H9 (cell line): Measurements from ENCODE around the gene WNT7B. TPM values are rescaled to one million over a fixed set of nuclear protein-coding genes. Genes with fewer than 3 reads are reported as not detected.

ENCODE experiments used
- DNase-seq: peaks from one replicate; pipeline ENCODE4 v3.0.0-alpha.2; 2017
- H2AFZ ChIP-seq: one replicate; pipeline ENCODE4 v1.6.1; 2013; ENCODE audit warnings: mild to moderate bottlenecking, low read length, control low read depth, moderate library complexity
- H2AK5ac ChIP-seq: 2 replicates; pipeline ENCODE4 v1.6.1; 2013; ENCODE audit warnings: low read length, control low read depth, mixed read lengths; ENCODE audit not compliant: insufficient read length
- H2BK120ac ChIP-seq: one replicate; pipeline ENCODE4 v1.6.1; 2013; ENCODE audit warnings: low read depth, mild to moderate bottlenecking, low read length, control low read depth, inconsistent platforms; ENCODE audit not compliant: poor library complexity, severe bottlenecking
- H2BK12ac ChIP-seq: 2 replicates; pipeline ENCODE4 v1.6.1; 2013; ENCODE audit warnings: low read length, control low read depth, mixed read lengths, low read depth; ENCODE audit not compliant: insufficient read length
- H2BK15ac ChIP-seq: 2 replicates; pipeline ENCODE4 v1.6.1; 2013; ENCODE audit warnings: low read depth, low read length, control low read depth
- H2BK20ac ChIP-seq: one replicate; pipeline ENCODE4 v1.6.1; 2013; ENCODE audit warnings: low read depth, mild to moderate bottlenecking, low read length, control low read depth, inconsistent platforms; ENCODE audit not compliant: poor library complexity, severe bottlenecking
- H2BK5ac ChIP-seq: 2 replicates; pipeline ENCODE4 v1.6.1; 2013; ENCODE audit warnings: low read length, control low read depth, mixed read lengths; ENCODE audit not compliant: insufficient read length
- H3K14ac ChIP-seq: 2 replicates; pipeline ENCODE4 v1.6.1; 2013; ENCODE audit warnings: low read length, control low read depth; ENCODE audit not compliant: insufficient read depth
- H3K18ac ChIP-seq: 2 replicates; pipeline ENCODE4 v1.6.1; 2013; ENCODE audit warnings: low read depth, mild to moderate bottlenecking, mixed read lengths, low read length, control low read depth; ENCODE audit not compliant: insufficient read length
- H3K23ac ChIP-seq: 2 replicates; pipeline ENCODE4 v1.6.1; 2013; ENCODE audit warnings: low read length, control low read depth, mixed read lengths, low read depth; ENCODE audit not compliant: insufficient read length
- H3K23me2 ChIP-seq: 2 replicates; pipeline ENCODE4 v1.6.1; 2013; ENCODE audit warnings: low read depth, mild to moderate bottlenecking, mixed read lengths, low read length, control low read depth; ENCODE audit not compliant: insufficient read length, poor library complexity, severe bottlenecking
- H3K27ac ChIP-seq: 2 replicates; pipeline ENCODE4 v1.5.1; 2013; ENCODE audit warnings: low read length, control low read depth, mixed read lengths, low read depth; ENCODE audit not compliant: insufficient read length
- H3K27me3 ChIP-seq: 2 replicates; pipeline ENCODE4 v1.6.1; 2013; ENCODE audit warnings: low read length, control low read depth, inconsistent platforms; ENCODE audit not compliant: insufficient read depth
- H3K4ac ChIP-seq: 2 replicates; pipeline ENCODE4 v1.6.1; 2013; ENCODE audit warnings: low read depth, mild to moderate bottlenecking, control low read depth, inconsistent platforms, low read length, moderate library complexity
- H3K4me1 ChIP-seq: 2 replicates; pipeline ENCODE4 v1.6.1; 2013; ENCODE audit warnings: low read length, control low read depth, inconsistent platforms; ENCODE audit not compliant: insufficient read depth
- H3K4me2 ChIP-seq: 2 replicates; pipeline ENCODE4 v1.6.1; 2013; ENCODE audit warnings: low read length, control low read depth, mixed read lengths; ENCODE audit not compliant: insufficient read length, insufficient read depth
- H3K56ac ChIP-seq: 2 replicates; pipeline ENCODE4 v1.6.1; 2013; ENCODE audit warnings: low read depth, mild to moderate bottlenecking, mixed read lengths, low read length, control low read depth; ENCODE audit not compliant: insufficient read length
- H3K79me1 ChIP-seq: 2 replicates; pipeline ENCODE4 v1.6.1; 2013; ENCODE audit warnings: low read depth, mild to moderate bottlenecking, moderate library complexity, low read length, control low read depth, inconsistent platforms; ENCODE audit not compliant: insufficient read depth, poor library complexity, severe bottlenecking
- H3K79me2 ChIP-seq: 2 replicates; pipeline ENCODE4 v1.6.1; 2013; ENCODE audit warnings: low read length, control low read depth, inconsistent platforms; ENCODE audit not compliant: insufficient read depth
- H3K9ac ChIP-seq: 2 replicates; pipeline ENCODE4 v1.6.1; 2013; ENCODE audit warnings: low read length, control low read depth, mixed read lengths; ENCODE audit not compliant: insufficient read length; ENCODE audit errors: extremely low read depth
- H3K9me3 ChIP-seq: one replicate; pipeline ENCODE4 v1.6.1; 2013; ENCODE audit warnings: low read depth, low read length, inconsistent platforms; ENCODE audit not compliant: control insufficient read depth
- H3T11ph ChIP-seq: one replicate; pipeline ENCODE4 v1.6.1; 2013; ENCODE audit warnings: mild to moderate bottlenecking, low read length, control low read depth, inconsistent platforms
- H4K20me1 ChIP-seq: one replicate; pipeline ENCODE4 v1.6.1; 2013; ENCODE audit not compliant: control insufficient read depth, insufficient read length, insufficient read depth
- H4K5ac ChIP-seq: 2 replicates; pipeline ENCODE4 v1.6.1; 2013; ENCODE audit warnings: low read depth, mild to moderate bottlenecking, mixed read lengths, low read length, control low read depth; ENCODE audit not compliant: insufficient read length
- H4K8ac ChIP-seq: replicated peaks from 2 replicates; pipeline ENCODE4 v1.6.1; 2013; ENCODE audit warnings: low read length, control low read depth, mixed read lengths, low read depth; ENCODE audit not compliant: insufficient read length
- H4K91ac ChIP-seq: 2 replicates; pipeline ENCODE4 v1.6.1; 2013; ENCODE audit warnings: low read depth, mild to moderate bottlenecking, moderate library complexity, mixed read lengths, low read length, control low read depth; ENCODE audit not compliant: insufficient read length
- H3K27ac Mint-ChIP-seq, 3 experiments: 2 replicates in 2 of 3; 3 replicates in 1 of 3; pipeline ENCODE4 v1.8.0; 2020 to 2021; ENCODE audit warnings: mixed read lengths in 3 of 3, mild to moderate bottlenecking in 1 of 3, moderate library complexity in 1 of 3
- H3K27me3 Mint-ChIP-seq: 2 replicates; pipeline ENCODE4 v1.8.0; 2021; ENCODE audit warnings: low read depth, mild to moderate bottlenecking, moderate library complexity, mixed read lengths
- H3K36me3 Mint-ChIP-seq, 3 experiments: 2 replicates in 2 of 3; 3 replicates in 1 of 3; pipeline ENCODE4 v1.8.0; 2020 to 2021; ENCODE audit warnings: low read depth in 3 of 3, mixed read lengths in 3 of 3; ENCODE audit not compliant: insufficient read depth in 1 of 3
- H3K4me1 Mint-ChIP-seq, 2 experiments: 2 replicates each; pipeline ENCODE4 v1.8.0; 2020; ENCODE audit warnings: mixed read lengths in 2 of 2
- H3K4me3 Mint-ChIP-seq, 2 experiments: 2 replicates in 1 of 2; 3 replicates in 1 of 2; pipeline ENCODE4 v1.8.0; 2020 to 2021; ENCODE audit warnings: mild to moderate bottlenecking in 2 of 2, mixed read lengths in 2 of 2, moderate library complexity in 1 of 2
- H3K9me3 Mint-ChIP-seq, 2 experiments: 2 replicates in 1 of 2; 3 replicates in 1 of 2; pipeline ENCODE4 v1.8.0; 2020; ENCODE audit warnings: mild to moderate bottlenecking in 2 of 2, mixed read lengths in 2 of 2, moderate library complexity in 1 of 2
- WGBS: extraction: QIAGEN DNeasy Blood & Tissue Kit; methylation state at CpG from one replicate; pipeline ENCODE4 v1.1.7; 2013; ENCODE audit warnings: missing lambda C conversion rate, low lambda C conversion rate, mixed read lengths; ENCODE audit not compliant: insufficient read length; ENCODE audit errors: extremely low coverage; 5-methylcytosine and 5-hydroxymethylcytosine counted together
- total RNA-seq: library from RNA; stranded (reverse); gene quantifications from 2 replicates; pipeline ENCODE4 v1.2.1, GENCODE V29; 2021
- TF ChIP-seq, protein P1 (sequence below): fragments of 200-600 bp; sonication (generic); conservative IDR thresholded peaks from 3 replicates; pipeline ENCODE4 v1.8.0; 2021; ENCODE audit warnings: antibody characterized with exemption, mild to moderate bottlenecking

Gene WNT7B
- total RNA-seq, 1 experiment from 2014 or later: 0.09 TPM

DNA sequence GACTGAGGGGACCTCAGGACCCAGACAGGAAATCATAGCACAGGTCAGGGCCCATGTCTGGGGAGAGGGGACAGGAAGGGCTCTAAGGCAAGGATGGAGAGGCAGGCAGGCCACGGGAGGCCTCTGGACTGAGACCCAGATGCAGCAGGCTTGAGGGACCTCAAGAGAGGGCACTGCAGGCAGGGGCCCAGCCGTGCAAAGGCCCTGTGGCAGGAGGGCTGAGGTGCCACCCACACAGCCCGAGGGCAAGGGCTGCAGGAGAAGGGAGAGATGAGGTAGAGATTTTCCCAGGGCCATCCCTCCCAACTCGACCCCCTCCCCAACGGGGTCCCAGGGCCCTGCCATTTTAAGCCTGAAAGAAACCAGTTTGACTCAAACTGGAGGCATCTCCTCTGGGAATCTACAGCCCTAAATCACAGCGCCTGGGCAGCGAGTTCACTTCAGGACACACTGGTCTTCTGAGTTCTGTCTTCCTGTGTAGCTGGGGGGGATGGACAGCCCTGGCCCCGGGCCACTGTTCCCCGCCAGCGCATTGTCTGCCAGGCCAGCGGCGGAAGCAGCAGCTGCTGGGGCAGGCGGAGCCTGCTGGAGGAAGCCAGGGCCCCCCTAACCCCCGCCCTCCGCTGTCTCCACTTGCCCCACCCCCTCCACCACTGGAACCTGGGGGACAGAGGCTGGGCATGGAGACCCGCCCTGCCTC is 20.3 kb upstream of the WNT7B start:
- Histone ChIP-seq H2BK120ac (no peak overlapping the region), H2BK20ac (no peak overlapping the region), H3K27me3 (no peaks in the 10 kb centered on the region), H4K5ac (no peak overlapping the region), H3K79me1 (no peaks in the 10 kb centered on the region), H2AK5ac (no peak overlapping the region), H3K14ac (no peak overlapping the region), H4K20me1 (no peaks in the 10 kb centered on the region), H2BK12ac (no peak overlapping the region), H3K4me2 (no peak overlapping the region), H4K8ac (no peak overlapping the region), H3K23ac (no peak overlapping the region), H2BK15ac (no peak overlapping the region), H3K18ac (peak overlapping the region; percentile 28), H2AFZ (no peak overlapping the region), H3K79me2 (no peaks in the 10 kb centered on the region), H3T11ph (no peak overlapping the region), H3K4me1 (no peaks in the 10 kb centered on the region), H4K91ac (no peak overlapping the region), H3K23me2 (no peaks in the 10 kb centered on the region), H2BK5ac (no peak overlapping the region), H3K9me3 (no peaks in the 10 kb centered on the region), H3K9ac (no peak overlapping the region), H3K56ac (no peak overlapping the region), H3K4ac (no peak overlapping the region), H3K27ac (no peak overlapping the region)
- H3K27me3 Mint-ChIP-seq: peaks cover 13% of the 10 kb centered on the region
- WGBS: no CpG with 5 or more reads among the region's 16 CpGs
- peak; percentile 63 for DNase-seq
- peaks cover 0 to 3% (median 0%) of the 10 kb centered on the region in 3 experiments; a peak in 1 of 7 replicates for H3K36me3 Mint-ChIP-seq
- H3K27ac Mint-ChIP-seq: no peak overlapping the region
- peaks cover 2 to 4% of the 10 kb centered on the region in 2 experiments; a peak in 2 of 5 replicates for H3K9me3 Mint-ChIP-seq
- TF ChIP-seq, protein P1, sequence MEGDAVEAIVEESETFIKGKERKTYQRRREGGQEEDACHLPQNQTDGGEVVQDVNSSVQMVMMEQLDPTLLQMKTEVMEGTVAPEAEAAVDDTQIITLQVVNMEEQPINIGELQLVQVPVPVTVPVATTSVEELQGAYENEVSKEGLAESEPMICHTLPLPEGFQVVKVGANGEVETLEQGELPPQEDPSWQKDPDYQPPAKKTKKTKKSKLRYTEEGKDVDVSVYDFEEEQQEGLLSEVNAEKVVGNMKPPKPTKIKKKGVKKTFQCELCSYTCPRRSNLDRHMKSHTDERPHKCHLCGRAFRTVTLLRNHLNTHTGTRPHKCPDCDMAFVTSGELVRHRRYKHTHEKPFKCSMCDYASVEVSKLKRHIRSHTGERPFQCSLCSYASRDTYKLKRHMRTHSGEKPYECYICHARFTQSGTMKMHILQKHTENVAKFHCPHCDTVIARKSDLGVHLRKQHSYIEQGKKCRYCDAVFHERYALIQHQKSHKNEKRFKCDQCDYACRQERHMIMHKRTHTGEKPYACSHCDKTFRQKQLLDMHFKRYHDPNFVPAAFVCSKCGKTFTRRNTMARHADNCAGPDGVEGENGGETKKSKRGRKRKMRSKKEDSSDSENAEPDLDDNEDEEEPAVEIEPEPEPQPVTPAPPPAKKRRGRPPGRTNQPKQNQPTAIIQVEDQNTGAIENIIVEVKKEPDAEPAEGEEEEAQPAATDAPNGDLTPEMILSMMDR: no peak
- H3K4me3 Mint-ChIP-seq: no peak overlapping the region
- H3K4me1 Mint-ChIP-seq: peaks cover 3 to 8% of the 10 kb centered on the region in 2 experiments
